Measurements from ENCODE around the gene HLA-DPB1. TPM values are rescaled to one million over a fixed set of nuclear protein-coding genes. Genes with fewer than 3 reads are reported as not detected.

The HLA-DPB1 gene
- polyA plus RNA-seq, 1 donor from 2014 or later, result 2.3 TPM

GRCh38 chr6:33065312-33065711, 10.5 kb upstream of the HLA-DPB1 start:
- H3K9me2 ChIP-seq (ENCODE audit: insufficient read depth, low read length), result no peaks in the 10 kb centered on the region

GRCh38 chr6:33066917-33067521, 8.8 kb upstream of the HLA-DPB1 start:
- TF ChIP-seq EP300 (conservative IDR thresholded peaks at IDR 0.05; ENCODE audit: poor library complexity, severe bottlenecking) (no peak), SMC3 (conservative IDR thresholded peaks at IDR 0.05; ENCODE audit: poor library complexity) (no peak), CTCF (IDR thresholded peaks at IDR 0.05; ENCODE audit: poor library complexity, severe bottlenecking) (no peak), REST (IDR thresholded peaks at IDR 0.05; ENCODE audit: borderline replicate concordance) (no peak), RAD21 (conservative IDR thresholded peaks at IDR 0.05) (no peak)
- H3K79me2 ChIP-seq (replicated peaks; ENCODE audit: insufficient read depth, low read length), result no peaks in the 10 kb centered on the region
- H4K20me1 ChIP-seq (ENCODE audit: insufficient read depth), result no peaks in the 10 kb centered on the region
- no peak overlapping the region for H2AFZ ChIP-seq (ENCODE audit: low read depth, low read length)
- no peaks in the 10 kb centered on the region for H3K36me3 ChIP-seq (ENCODE audit: insufficient read depth, low read length)
- H3K27ac ChIP-seq (ENCODE audit: low read length), result no peak overlapping the region
- no peak overlapping the region for H3K4me3 ChIP-seq (ENCODE audit: low read length)
- H3K4me2 ChIP-seq (ENCODE audit: low read length), result no peak overlapping the region
- H3F3A ChIP-seq (ENCODE audit: insufficient read depth, low read length, poor library complexity, severe bottlenecking), result no peaks in the 10 kb centered on the region
- H3K27me3 ChIP-seq (ENCODE audit: insufficient read depth, low read depth, low read length), result no peaks in the 10 kb centered on the region
- no peak overlapping the region for H3K9ac ChIP-seq (ENCODE audit: low read length)
- no peaks in the 10 kb centered on the region for H3K9me2 ChIP-seq (ENCODE audit: insufficient read depth, low read length)
- no peaks in the 10 kb centered on the region for H3K9me3 ChIP-seq (ENCODE audit: low read length)

More at GRCh38 chr6:33065312-33065711, 10.5 kb upstream of the HLA-DPB1 start:
- no peak overlapping the region for H3K4me3 ChIP-seq (ENCODE audit: low read length)
- H3K79me2 ChIP-seq (replicated peaks; ENCODE audit: insufficient read depth, low read length), result no peaks in the 10 kb centered on the region
- H3F3A ChIP-seq (ENCODE audit: insufficient read depth, low read length, poor library complexity, severe bottlenecking), result no peaks in the 10 kb centered on the region
- no peak for TF ChIP-seq CTCF (IDR thresholded peaks at IDR 0.05; ENCODE audit: poor library complexity, severe bottlenecking)
- no peak for TF ChIP-seq EZH2 (IDR thresholded peaks at IDR 0.05; ENCODE audit: borderline replicate concordance, insufficient read depth, low read length, poor library complexity, severe bottlenecking)
- no peaks in the 10 kb centered on the region for H3K36me3 ChIP-seq (ENCODE audit: insufficient read depth, low read length)
- H3K9me3 ChIP-seq (ENCODE audit: low read length), result no peaks in the 10 kb centered on the region
- H2AFZ ChIP-seq (ENCODE audit: low read depth, low read length), result no peak overlapping the region
- H3K27ac ChIP-seq (ENCODE audit: low read length), result no peak overlapping the region
- no peaks in the 10 kb centered on the region for H3K27me3 ChIP-seq (ENCODE audit: insufficient read depth, low read depth, low read length)
- no peak overlapping the region for H3K4me2 ChIP-seq (ENCODE audit: low read length)
- no peaks in the 10 kb centered on the region for H4K20me1 ChIP-seq (ENCODE audit: insufficient read depth)
- H3K9ac ChIP-seq (ENCODE audit: low read length), result no peak overlapping the region

All from neural cell (in vitro differentiated cells).